Measurements from ENCODE around the gene SLC6A16. TPM values are rescaled to one million over a fixed set of nuclear protein-coding genes. Genes with fewer than 3 reads are reported as not detected.
A peak's percentile ranks its signal among the peaks of the same experiment; 100 is the strongest.

The SLC6A16 gene
- total and polyA plus RNA-seq, 2 of the 8 experiments (the other 6 are each of a cell fraction or from before 2014, with no cell fraction given) = 1.1 to 1.5 TPM

DNA sequence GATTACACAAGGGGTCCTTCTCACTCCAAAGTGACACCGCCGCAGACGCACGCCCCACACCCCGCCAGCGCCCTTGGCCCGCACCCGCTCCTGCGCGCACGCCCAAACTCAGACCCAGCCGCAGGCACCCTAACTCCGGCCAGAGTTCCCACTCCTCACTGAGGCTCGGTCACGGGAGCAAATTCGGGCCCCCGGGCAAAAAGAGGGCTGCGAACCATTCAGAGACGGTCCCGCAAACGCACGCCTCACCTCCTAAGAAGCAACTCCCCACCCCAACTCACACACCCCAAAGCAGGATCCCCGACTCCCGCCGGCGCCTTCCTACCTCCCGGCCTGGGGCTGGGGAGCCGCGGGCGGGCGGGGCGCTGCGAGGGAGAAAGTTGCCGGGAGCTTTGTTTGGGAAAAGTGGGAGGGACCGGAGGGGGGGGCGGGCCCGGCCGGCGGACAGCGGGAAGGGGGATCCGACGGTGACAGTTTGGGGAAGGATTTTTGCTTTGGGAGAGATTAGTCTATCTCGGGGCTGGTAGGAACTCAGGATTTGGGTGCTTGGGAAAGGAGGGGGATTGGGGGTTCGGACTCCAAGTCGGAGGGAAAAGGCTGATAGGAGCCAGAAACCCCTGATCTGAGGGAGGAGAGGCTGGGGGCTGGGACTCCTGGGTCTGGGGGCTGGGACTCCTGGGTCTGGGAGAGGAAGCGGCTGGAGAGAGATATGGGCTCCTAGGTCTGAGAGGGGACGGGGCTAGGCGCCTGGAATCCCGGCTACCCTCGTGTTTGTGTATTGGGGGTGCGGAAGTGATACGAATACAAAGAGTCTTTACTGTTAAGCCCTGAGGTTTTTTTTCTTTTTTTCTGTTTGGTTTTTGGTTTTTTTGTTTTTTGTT lies 37.3 kb upstream of the SLC6A16 start, which contains the start of gene TEAD2:
Gene TEAD2, minus strand, starts transcription at position 369 of the 881 bp plus-strand sequence. CDS start 2,341 bp downstream, outside the sequence.
- no peak within 1 kb of the TSS for H3K14ac ChIP-seq (ENCODE audit: insufficient read length)
- peaks cover 3 to 31% of the 10 kb centered on the region in 2 experiments; a peak in 3 of 4 replicates for H3K79me2 ChIP-seq (ENCODE audit: control insufficient read depth in 1 of 2, insufficient read depth in 2 of 2, low read length in 2 of 2)
- H4K91ac ChIP-seq (replicated peaks; ENCODE audit: insufficient read length, low read length) = peak within 1 kb of the TSS; percentile 95
- 0 out of 2 replicates have a peak within 1 kb of the TSS, but pooled peaks have one; percentile 50 for H2BK12ac ChIP-seq (ENCODE audit: low read depth, low read length)
- H2AFZ ChIP-seq (ENCODE audit: low read length) = no peak within 1 kb of the TSS
- H4K8ac ChIP-seq (ENCODE audit: extremely low read depth, insufficient read depth, low read length) = peak within 1 kb of the TSS; percentile 96; the same call in 1 of the 2 replicates
- 0% methylated on average over 39 of the region's 52 CpGs; no CpG with 5 or more reads in 1 of the 2 experiments for WGBS, 2 experiments (ENCODE audit: extremely low coverage in 1 of 2, insufficient coverage in 1 of 2, insufficient read length in 1 of 2, insufficient replicate concordance in 2 of 2, low coverage in 1 of 2, low lambda C conversion rate in 2 of 2, missing lambda C conversion rate in 1 of 2)
- peak within 1 kb of the TSS; percentile 79 to 91 for H3K4me2 ChIP-seq (ENCODE audit: insufficient read depth in 1 of 2, low read depth in 2 of 2, low read length in 2 of 2)
- FAIRE-seq (no peak), DNase-seq (ENCODE audit: low read depth in 1 of 2, low spot score in 2 of 2) (peak in 1 of 2 experiments; percentile 79)
- H3K9me3 ChIP-seq (ENCODE audit: insufficient read depth in 2 of 2, low read depth in 1 of 2, low read length in 1 of 2) = no peaks in the 10 kb centered on the region
- H3K36me3 ChIP-seq (ENCODE audit: control insufficient read depth in 2 of 4, insufficient read depth in 4 of 4, low read length in 3 of 4) = peaks cover 13 to 25% (median 16%) of the 10 kb centered on the region in 4 experiments
- H3K4me1 ChIP-seq (replicated peaks in 1 of 4; ENCODE audit: control insufficient read depth in 3 of 4, insufficient read depth in 4 of 4, low read length in 3 of 4) = peaks cover 0 to 16% (median 9%) of the 10 kb centered on the region in 4 experiments; a peak in 5 of 7 replicates
- H3K27ac ChIP-seq (ENCODE audit: low read depth, low read length) = peak within 1 kb of the TSS; percentile 94
- POLR2A ChIA-PET (ENCODE audit: partially characterized antibody) = interaction anchor here (0.6 to 7.0 kb wide), 18 partner anchors 9 to 314 kb away, joined by 3 to 112 read pairs (median 3); partner anchors contain the start of genes ALDH16A1, CD37 and RPS11
- H3K56ac ChIP-seq (replicated peaks; ENCODE audit: insufficient read length, low read depth, low read length) = peak within 1 kb of the TSS; percentile 96
- H4K20me1 ChIP-seq (replicated peaks in 1 of 2; ENCODE audit: control insufficient read depth in 1 of 2, insufficient read depth in 2 of 2, low read length in 2 of 2) = peaks cover 3% of the 10 kb centered on the region in 2 experiments
- no peak within 1 kb of the TSS for H3K23ac ChIP-seq (ENCODE audit: insufficient read length)
- peak within 1 kb of the TSS; percentile 94; the same call in 1 of the 2 replicates for H2AK5ac ChIP-seq (ENCODE audit: low read depth, low read length)
- 0 out of 2 replicates have a peak within 1 kb of the TSS, but pooled peaks have one; percentile 81 for H2BK15ac ChIP-seq (ENCODE audit: low read length)
- peak within 1 kb of the TSS; percentile 84 to 99 (median 97) for H3K9ac ChIP-seq (replicated peaks in 1 of 4; ENCODE audit: extremely low read depth in 1 of 4, low read depth in 3 of 4, low read length in 3 of 4)
- CTCF ChIA-PET (ENCODE audit: partially characterized antibody) = interaction anchor here (1.3 to 1.5 kb wide), 2 partner anchors 12 to 74 kb away, joined by 3 to 4 read pairs; no protein-coding TSS in a partner anchor
- peak within 1 kb of the TSS; percentile 92 to 95 (median 93) for H3K4me3 ChIP-seq (ENCODE audit: extremely low read depth in 1 of 4, insufficient read depth in 2 of 4, low read depth in 3 of 4, low read length in 4 of 4)
- peaks cover 8% of the 10 kb centered on the region; the same call in 1 of the 2 replicates for H3K23me2 ChIP-seq (ENCODE audit: low read depth, low read length)
- H2BK20ac ChIP-seq (ENCODE audit: low read length) = no peak within 1 kb of the TSS
- H4K5ac ChIP-seq (ENCODE audit: insufficient read length, low read depth, low read length) = peak within 1 kb of the TSS; percentile 93
- H3K79me1 ChIP-seq (ENCODE audit: low read depth, low read length) = peaks cover 10% of the 10 kb centered on the region
- no peaks in the 10 kb centered on the region for H3K27me3 ChIP-seq (replicated peaks in 1 of 4; ENCODE audit: control insufficient read depth in 3 of 4, extremely low read depth in 1 of 4, insufficient read depth in 3 of 4, low read length in 3 of 4)
- peak within 1 kb of the TSS; percentile 93 for H2BK5ac ChIP-seq (ENCODE audit: low read depth, low read length)
- peak within 1 kb of the TSS; percentile 100 for H3K18ac ChIP-seq (ENCODE audit: extremely low read depth, low read length)
- H3K4ac ChIP-seq (replicated peaks; ENCODE audit: insufficient read length, low read depth, low read length) = peak within 1 kb of the TSS; percentile 98
- peak within 1 kb of the TSS; percentile 67 for H2BK120ac ChIP-seq (replicated peaks; ENCODE audit: low read depth, low read length)
- TF ChIP-seq POLR2AphosphoS5 (IDR thresholded peaks at IDR 0.05; ENCODE audit: low read depth, low read length) (peak; percentile 71), SP4 (IDR thresholded peaks at IDR 0.05; ENCODE audit: low read length) (no peak), RBBP5 (IDR thresholded peaks at IDR 0.05; ENCODE audit: borderline replicate concordance, low read depth, low read length) (no peak), RAD21 (IDR thresholded peaks at IDR 0.05 in 1 of 2, conservative IDR thresholded peaks at IDR 0.05 in 1 of 2; ENCODE audit: low read depth in 2 of 2, low read length in 2 of 2) (no peak), KDM1A (IDR thresholded peaks at IDR 0.05; ENCODE audit: borderline replicate concordance, low read length) (no peak), BRCA1 (IDR thresholded peaks at IDR 0.05; ENCODE audit: low read depth, low read length) (no peak), TEAD4 (IDR thresholded peaks at IDR 0.05; ENCODE audit: low read depth, low read length) (no peak), JUND (IDR thresholded peaks at IDR 0.05; ENCODE audit: low read length) (no peak), FOSL1 (IDR thresholded peaks at IDR 0.05; ENCODE audit: insufficient read depth, low read depth, low read length) (no peak), CREB1 (IDR thresholded peaks at IDR 0.05) (no peak), HDAC2 (IDR thresholded peaks at IDR 0.05; ENCODE audit: borderline replicate concordance in 1 of 2, low read depth in 2 of 2, low read length in 2 of 2) (no peak)

Measured in H1 (cell line).